ENCODE results near the gene CAPZA2. TPM values are rescaled to one million over a fixed set of nuclear protein-coding genes. Genes with fewer than 3 reads are reported as not detected.

Gene CAPZA2
- total and polyA plus RNA-seq, 2 experiments from 2014 or later: 49.1 to 106 TPM

DNA sequence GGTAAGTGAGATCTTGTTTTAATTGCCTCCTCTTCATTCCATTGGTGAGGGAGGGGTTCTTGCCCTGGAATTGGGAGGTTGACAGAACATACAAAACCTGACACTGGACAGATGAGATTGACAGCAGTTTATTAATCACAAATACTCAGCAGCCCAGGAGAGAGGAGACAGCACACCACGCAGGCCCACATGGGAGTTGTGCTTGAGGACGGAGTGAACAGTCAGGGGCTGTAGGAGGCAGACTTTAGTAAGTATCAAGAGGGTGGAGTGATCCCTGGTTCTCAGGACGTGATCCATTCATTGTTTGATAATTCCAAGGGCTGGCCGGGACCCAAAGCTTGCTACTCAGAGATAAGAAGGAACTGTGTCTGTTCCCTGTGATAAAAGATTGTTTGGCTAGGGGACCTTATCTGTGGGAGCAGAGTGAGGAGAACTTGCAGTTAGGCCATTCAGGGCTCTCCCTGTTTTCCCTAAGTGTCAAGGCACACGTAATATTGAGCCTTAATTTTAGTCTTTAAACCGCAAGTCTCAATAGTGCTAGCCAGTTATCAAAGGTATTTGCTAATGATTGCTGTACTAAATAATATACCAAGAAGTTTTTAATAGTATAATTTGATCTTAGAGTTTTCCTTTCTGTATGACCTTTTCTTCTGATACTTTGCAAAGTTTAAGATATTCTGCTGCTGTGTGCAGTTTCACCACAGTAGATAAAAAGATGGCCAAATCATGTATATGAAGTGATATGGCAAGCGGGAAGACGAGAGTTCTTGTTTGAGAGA lies 14.5 kb downstream of the CAPZA2 start:
- H3K27ac ChIP-seq (ENCODE audit: low read depth): peak overlapping the region; percentile 22; the same call in 1 of the 2 replicates
- no peak overlapping the region for H2AFZ ChIP-seq
- H3K27ac Mint-ChIP-seq: no peak overlapping the region
- no peaks in the 10 kb centered on the region for H3F3A ChIP-seq (replicated peaks; ENCODE audit: low read depth)
- H3K4me2 ChIP-seq: no peak overlapping the region
- TF ChIP-seq, protein P1, sequence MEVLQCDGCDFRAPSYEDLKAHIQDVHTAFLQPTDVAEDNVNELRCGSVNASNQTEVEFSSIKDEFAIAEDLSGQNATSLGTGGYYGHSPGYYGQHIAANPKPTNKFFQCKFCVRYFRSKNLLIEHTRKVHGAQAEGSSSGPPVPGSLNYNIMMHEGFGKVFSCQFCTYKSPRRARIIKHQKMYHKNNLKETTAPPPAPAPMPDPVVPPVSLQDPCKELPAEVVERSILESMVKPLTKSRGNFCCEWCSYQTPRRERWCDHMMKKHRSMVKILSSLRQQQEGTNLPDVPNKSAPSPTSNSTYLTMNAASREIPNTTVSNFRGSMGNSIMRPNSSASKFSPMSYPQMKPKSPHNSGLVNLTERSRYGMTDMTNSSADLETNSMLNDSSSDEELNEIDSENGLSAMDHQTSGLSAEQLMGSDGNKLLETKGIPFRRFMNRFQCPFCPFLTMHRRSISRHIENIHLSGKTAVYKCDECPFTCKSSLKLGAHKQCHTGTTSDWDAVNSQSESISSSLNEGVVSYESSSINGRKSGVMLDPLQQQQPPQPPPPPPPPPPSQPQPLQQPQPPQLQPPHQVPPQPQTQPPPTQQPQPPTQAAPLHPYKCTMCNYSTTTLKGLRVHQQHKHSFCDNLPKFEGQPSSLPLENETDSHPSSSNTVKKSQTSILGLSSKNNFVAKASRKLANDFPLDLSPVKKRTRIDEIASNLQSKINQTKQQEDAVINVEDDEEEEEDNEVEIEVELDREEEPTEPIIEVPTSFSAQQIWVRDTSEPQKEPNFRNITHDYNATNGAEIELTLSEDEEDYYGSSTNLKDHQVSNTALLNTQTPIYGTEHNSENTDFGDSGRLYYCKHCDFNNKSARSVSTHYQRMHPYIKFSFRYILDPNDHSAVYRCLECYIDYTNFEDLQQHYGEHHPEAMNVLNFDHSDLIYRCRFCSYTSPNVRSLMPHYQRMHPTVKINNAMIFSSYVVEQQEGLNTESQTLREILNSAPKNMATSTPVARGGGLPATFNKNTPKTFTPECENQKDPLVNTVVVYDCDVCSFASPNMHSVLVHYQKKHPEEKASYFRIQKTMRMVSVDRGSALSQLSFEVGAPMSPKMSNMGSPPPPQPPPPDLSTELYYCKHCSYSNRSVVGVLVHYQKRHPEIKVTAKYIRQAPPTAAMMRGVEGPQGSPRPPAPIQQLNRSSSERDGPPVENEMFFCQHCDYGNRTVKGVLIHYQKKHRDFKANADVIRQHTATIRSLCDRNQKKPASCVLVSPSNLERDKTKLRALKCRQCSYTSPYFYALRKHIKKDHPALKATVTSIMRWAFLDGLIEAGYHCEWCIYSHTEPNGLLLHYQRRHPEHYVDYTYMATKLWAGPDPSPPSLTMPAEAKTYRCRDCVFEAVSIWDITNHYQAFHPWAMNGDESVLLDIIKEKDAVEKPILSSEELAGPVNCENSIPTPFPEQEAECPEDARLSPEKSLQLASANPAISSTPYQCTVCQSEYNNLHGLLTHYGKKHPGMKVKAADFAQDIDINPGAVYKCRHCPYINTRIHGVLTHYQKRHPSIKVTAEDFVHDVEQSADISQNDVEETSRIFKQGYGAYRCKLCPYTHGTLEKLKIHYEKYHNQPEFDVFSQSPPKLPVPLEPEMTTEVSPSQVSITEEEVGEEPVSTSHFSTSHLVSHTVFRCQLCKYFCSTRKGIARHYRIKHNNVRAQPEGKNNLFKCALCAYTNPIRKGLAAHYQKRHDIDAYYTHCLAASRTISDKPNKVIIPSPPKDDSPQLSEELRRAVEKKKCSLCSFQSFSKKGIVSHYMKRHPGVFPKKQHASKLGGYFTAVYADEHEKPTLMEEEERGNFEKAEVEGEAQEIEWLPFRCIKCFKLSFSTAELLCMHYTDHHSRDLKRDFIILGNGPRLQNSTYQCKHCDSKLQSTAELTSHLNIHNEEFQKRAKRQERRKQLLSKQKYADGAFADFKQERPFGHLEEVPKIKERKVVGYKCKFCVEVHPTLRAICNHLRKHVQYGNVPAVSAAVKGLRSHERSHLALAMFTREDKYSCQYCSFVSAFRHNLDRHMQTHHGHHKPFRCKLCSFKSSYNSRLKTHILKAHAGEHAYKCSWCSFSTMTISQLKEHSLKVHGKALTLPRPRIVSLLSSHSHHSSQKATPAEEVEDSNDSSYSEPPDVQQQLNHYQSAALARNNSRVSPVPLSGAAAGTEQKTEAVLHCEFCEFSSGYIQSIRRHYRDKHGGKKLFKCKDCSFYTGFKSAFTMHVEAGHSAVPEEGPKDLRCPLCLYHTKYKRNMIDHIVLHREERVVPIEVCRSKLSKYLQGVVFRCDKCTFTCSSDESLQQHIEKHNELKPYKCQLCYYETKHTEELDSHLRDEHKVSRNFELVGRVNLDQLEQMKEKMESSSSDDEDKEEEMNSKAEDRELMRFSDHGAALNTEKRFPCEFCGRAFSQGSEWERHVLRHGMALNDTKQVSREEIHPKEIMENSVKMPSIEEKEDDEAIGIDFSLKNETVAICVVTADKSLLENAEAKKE (CRISPR knock-in tag; IDR thresholded peaks at IDR 0.05): no peak
- TF ChIP-seq, protein P2, sequence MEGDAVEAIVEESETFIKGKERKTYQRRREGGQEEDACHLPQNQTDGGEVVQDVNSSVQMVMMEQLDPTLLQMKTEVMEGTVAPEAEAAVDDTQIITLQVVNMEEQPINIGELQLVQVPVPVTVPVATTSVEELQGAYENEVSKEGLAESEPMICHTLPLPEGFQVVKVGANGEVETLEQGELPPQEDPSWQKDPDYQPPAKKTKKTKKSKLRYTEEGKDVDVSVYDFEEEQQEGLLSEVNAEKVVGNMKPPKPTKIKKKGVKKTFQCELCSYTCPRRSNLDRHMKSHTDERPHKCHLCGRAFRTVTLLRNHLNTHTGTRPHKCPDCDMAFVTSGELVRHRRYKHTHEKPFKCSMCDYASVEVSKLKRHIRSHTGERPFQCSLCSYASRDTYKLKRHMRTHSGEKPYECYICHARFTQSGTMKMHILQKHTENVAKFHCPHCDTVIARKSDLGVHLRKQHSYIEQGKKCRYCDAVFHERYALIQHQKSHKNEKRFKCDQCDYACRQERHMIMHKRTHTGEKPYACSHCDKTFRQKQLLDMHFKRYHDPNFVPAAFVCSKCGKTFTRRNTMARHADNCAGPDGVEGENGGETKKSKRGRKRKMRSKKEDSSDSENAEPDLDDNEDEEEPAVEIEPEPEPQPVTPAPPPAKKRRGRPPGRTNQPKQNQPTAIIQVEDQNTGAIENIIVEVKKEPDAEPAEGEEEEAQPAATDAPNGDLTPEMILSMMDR (conservative IDR thresholded peaks at IDR 0.05; ENCODE audit: low read depth in 2 of 2): 0 out of 4 replicates have a peak, but pooled peaks of 1 of the 2 experiments have one; percentile 7
- peaks cover 98% of the 10 kb centered on the region for H3K79me2 ChIP-seq (replicated peaks; ENCODE audit: insufficient read depth)
- H3K4me1 Mint-ChIP-seq: peaks cover 3% of the 10 kb centered on the region; the same call in 2 of the 3 replicates
- DNase-seq (ENCODE audit: low spot score) (peak; percentile 27), ATAC-seq (peak; percentile 81)
- H3K27me3 ChIP-seq (ENCODE audit: insufficient read depth): no peaks in the 10 kb centered on the region
- H3K36me3 ChIP-seq (ENCODE audit: insufficient read depth): no peaks in the 10 kb centered on the region
- no peak overlapping the region for H3K4me3 Mint-ChIP-seq
- peaks cover 12% of the 10 kb centered on the region; the same call in 2 of the 3 replicates for H3K36me3 Mint-ChIP-seq (ENCODE audit: low read depth)
- H3K4me1 ChIP-seq (ENCODE audit: insufficient read depth): peaks cover 5% of the 10 kb centered on the region; the same call in 1 of the 2 replicates
- peaks cover 52% of the 10 kb centered on the region for H4K20me1 ChIP-seq (replicated peaks; ENCODE audit: insufficient read depth)
- H3K27me3 Mint-ChIP-seq (ENCODE audit: insufficient read depth, low read depth, poor library complexity): peaks cover under 1% of the 10 kb centered on the region
- H3K9me2 ChIP-seq (ENCODE audit: insufficient read depth): no peaks in the 10 kb centered on the region
- H3K4me3 ChIP-seq: no peak overlapping the region
- H3K9me3 Mint-ChIP-seq: no peaks in the 10 kb centered on the region

All from GM23338 (cell line).